Nephron progenitor cell (in vitro differentiated cells): Measurements from ENCODE around the gene PLK5.

Experiments used
- DNase-seq: peaks from one replicate; pipeline ENCODE4 v3.0.0; 2021
- H3K27ac Mint-ChIP-seq: 2 replicates; pipeline ENCODE4 v1.8.0; 2021; ENCODE audit warnings: mild to moderate bottlenecking, moderate library complexity, mixed read lengths
- H3K27me3 Mint-ChIP-seq: 2 replicates; pipeline ENCODE4 v1.8.0; 2021; ENCODE audit warnings: mild to moderate bottlenecking, low read depth, mixed read lengths; ENCODE audit not compliant: poor library complexity
- H3K36me3 Mint-ChIP-seq: 2 replicates; pipeline ENCODE4 v1.8.0; 2021; ENCODE audit warnings: low read depth, mixed read lengths
- H3K4me1 Mint-ChIP-seq: 2 replicates; pipeline ENCODE4 v1.8.0; 2021; ENCODE audit warnings: mixed read lengths
- H3K4me3 Mint-ChIP-seq: 2 replicates; pipeline ENCODE4 v1.8.0; 2021; ENCODE audit warnings: mild to moderate bottlenecking, moderate library complexity, mixed read lengths
- H3K9me3 Mint-ChIP-seq: 2 replicates; pipeline ENCODE4 v1.8.0; 2021; ENCODE audit warnings: mild to moderate bottlenecking, moderate library complexity, mixed read lengths
- CTCF ChIP-seq: fragments of 200-600 bp; sonication (generic); IDR thresholded peaks from 2 replicates; pipeline ENCODE4 v1.5.0; 2021; ENCODE audit warnings: antibody characterized with exemption

Gene PLK5

GRCh38 chr19:1481224-1481892 lies 42.5 kb upstream of the PLK5 start:
- no peak for TF ChIP-seq CTCF
- peaks cover 19% of the 10 kb centered on the region for H3K4me1 Mint-ChIP-seq
- H3K27ac Mint-ChIP-seq, result no peak overlapping the region
- no peak for DNase-seq
- H3K4me3 Mint-ChIP-seq, result no peak overlapping the region
- no peaks in the 10 kb centered on the region for H3K27me3 Mint-ChIP-seq
- H3K9me3 Mint-ChIP-seq, result no peaks in the 10 kb centered on the region
- H3K36me3 Mint-ChIP-seq, result peaks cover 5% of the 10 kb centered on the region

- no peaks in the 10 kb centered on the region for H3K9me3 Mint-ChIP-seq
- no peak for TF ChIP-seq CTCF
- H3K27ac Mint-ChIP-seq, result no peak overlapping the region
- H3K4me1 Mint-ChIP-seq, result peaks cover 19% of the 10 kb centered on the region
- H3K4me3 Mint-ChIP-seq, result no peak overlapping the region
- DNase-seq, result no peak
- peaks cover 5% of the 10 kb centered on the region for H3K36me3 Mint-ChIP-seq
- H3K27me3 Mint-ChIP-seq, result no peaks in the 10 kb centered on the region
These were observed 42.0 kb upstream of the PLK5 start for GRCh38 chr19:1481893-1482360.

- Mint-ChIP-seq H3K27ac (no peak overlapping the region), H3K9me3 (no peaks in the 10 kb centered on the region), H3K4me1 (peaks cover 15% of the 10 kb centered on the region), H3K27me3 (no peaks in the 10 kb centered on the region), H3K36me3 (peaks cover under 1% of the 10 kb centered on the region), H3K4me3 (no peak overlapping the region)
- no peak for DNase-seq
- no peak for TF ChIP-seq CTCF
These were observed 41.3 kb upstream of the PLK5 start for GRCh38 chr19:1482361-1483130.

GRCh38 chr19:1483131-1483978 lies 40.5 kb upstream of the PLK5 start:
- no peaks in the 10 kb centered on the region for H3K9me3 Mint-ChIP-seq
- no peaks in the 10 kb centered on the region for H3K36me3 Mint-ChIP-seq
- H3K4me1 Mint-ChIP-seq, result peaks cover 8% of the 10 kb centered on the region
- no peak overlapping the region for H3K27ac Mint-ChIP-seq
- H3K27me3 Mint-ChIP-seq, result no peaks in the 10 kb centered on the region
- H3K4me3 Mint-ChIP-seq, result no peak overlapping the region
- no peak for DNase-seq
- no peak for TF ChIP-seq CTCF

GRCh38 chr19:1483979-1484428 lies 39.9 kb upstream of the PLK5 start:
- H3K27ac Mint-ChIP-seq, result no peak overlapping the region
- no peaks in the 10 kb centered on the region for H3K36me3 Mint-ChIP-seq
- H3K4me3 Mint-ChIP-seq, result no peak overlapping the region
- no peaks in the 10 kb centered on the region for H3K9me3 Mint-ChIP-seq
- TF ChIP-seq CTCF, result no peak
- no peaks in the 10 kb centered on the region for H3K27me3 Mint-ChIP-seq
- DNase-seq, result no peak
- peaks cover 4% of the 10 kb centered on the region for H3K4me1 Mint-ChIP-seq
